ENCODE data around the gene ATP1B1.

DNA sequence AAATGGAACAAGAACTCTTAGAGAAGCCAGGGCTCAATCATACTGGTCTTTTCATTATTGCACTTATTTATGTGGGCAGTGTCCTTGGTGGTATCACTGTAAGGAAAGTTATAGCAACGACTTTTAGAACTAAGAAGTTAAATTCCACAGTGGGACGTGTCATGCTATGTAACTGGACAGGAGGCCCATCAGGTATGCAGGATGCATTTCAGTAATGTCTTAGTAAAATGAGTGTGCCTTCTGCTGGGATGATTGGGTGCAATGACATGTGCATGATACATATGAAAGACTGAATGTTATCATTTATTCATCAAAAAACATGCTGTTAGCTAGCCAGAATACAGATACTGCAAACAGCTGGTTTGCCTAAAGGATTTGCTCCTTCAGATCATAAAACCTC is 6.9 kb upstream of the ATP1B1 start:
- TF ChIP-seq, protein P1, sequence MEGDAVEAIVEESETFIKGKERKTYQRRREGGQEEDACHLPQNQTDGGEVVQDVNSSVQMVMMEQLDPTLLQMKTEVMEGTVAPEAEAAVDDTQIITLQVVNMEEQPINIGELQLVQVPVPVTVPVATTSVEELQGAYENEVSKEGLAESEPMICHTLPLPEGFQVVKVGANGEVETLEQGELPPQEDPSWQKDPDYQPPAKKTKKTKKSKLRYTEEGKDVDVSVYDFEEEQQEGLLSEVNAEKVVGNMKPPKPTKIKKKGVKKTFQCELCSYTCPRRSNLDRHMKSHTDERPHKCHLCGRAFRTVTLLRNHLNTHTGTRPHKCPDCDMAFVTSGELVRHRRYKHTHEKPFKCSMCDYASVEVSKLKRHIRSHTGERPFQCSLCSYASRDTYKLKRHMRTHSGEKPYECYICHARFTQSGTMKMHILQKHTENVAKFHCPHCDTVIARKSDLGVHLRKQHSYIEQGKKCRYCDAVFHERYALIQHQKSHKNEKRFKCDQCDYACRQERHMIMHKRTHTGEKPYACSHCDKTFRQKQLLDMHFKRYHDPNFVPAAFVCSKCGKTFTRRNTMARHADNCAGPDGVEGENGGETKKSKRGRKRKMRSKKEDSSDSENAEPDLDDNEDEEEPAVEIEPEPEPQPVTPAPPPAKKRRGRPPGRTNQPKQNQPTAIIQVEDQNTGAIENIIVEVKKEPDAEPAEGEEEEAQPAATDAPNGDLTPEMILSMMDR (IDR thresholded peaks at IDR 0.05): no peak
- no peak for TF ChIP-seq EZH2 (IDR thresholded peaks at IDR 0.05; ENCODE audit: borderline replicate concordance, insufficient read depth, low read depth, low read length, poor library complexity, severe bottlenecking)
